HCT116 (cell line): Measurements from ENCODE around the gene HOXB7. TPM values are rescaled to one million over a fixed set of nuclear protein-coding genes. Genes with fewer than 3 reads are reported as not detected.

Experiments used
- CBX3 ChIP-seq: IDR thresholded peaks from 2 replicates; pipeline ENCODE4 v1.6.1; 2012; ENCODE audit warnings: low read depth
- ELF1 ChIP-seq: IDR thresholded peaks from 2 replicates; pipeline ENCODE4 v1.6.1; 2012; ENCODE audit warnings: low read depth, borderline replicate concordance
- EZH2phosphoT487 ChIP-seq: fragments of 200-600 bp; IDR thresholded peaks from 2 replicates; pipeline ENCODE4 v1.6.1; 2018; ENCODE audit warnings: antibody characterized with exemption, borderline replicate concordance
- MAX ChIP-seq: IDR thresholded peaks from 2 replicates; pipeline ENCODE4 v1.6.1; 2012
- RAD21 ChIP-seq: IDR thresholded peaks from 2 replicates; pipeline ENCODE4 v1.6.1; 2012; ENCODE audit warnings: low read depth, mild to moderate bottlenecking
- SP1 ChIP-seq: IDR thresholded peaks from 2 replicates; pipeline ENCODE4 v1.6.1; 2012; ENCODE audit warnings: low read depth
- ZBTB33 ChIP-seq: IDR thresholded peaks from 2 replicates; pipeline ENCODE4 v1.6.1; 2011; ENCODE audit warnings: mild to moderate bottlenecking, low read length, moderate library complexity; ENCODE audit not compliant: insufficient replicate concordance; ENCODE audit errors: extremely low read depth
- ZNF274 ChIP-seq: fragments of 200-500 bp; sonication (Bioruptor generic); IDR thresholded peaks from 2 replicates; pipeline ENCODE4 v1.6.1; 2014; ENCODE audit warnings: mild to moderate bottlenecking, low read depth, low read length, inconsistent platforms
- total RNA-seq: library from RNA; stranded (reverse); gene quantifications from one replicate; pipeline ENCODE4 v1.2.1, GENCODE V29; 2021; ENCODE audit not compliant: unreplicated experiment
- TF ChIP-seq, protein P1 (sequence below), 3 experiments: fragments of 200-600 bp in 1 of 3; sonication (generic) in 1 of 3; IDR thresholded peaks in 2 of 3; conservative IDR thresholded peaks in 1 of 3; 2 replicates each; pipeline ENCODE4 v1.5.1; 2012 to 2017; ENCODE audit warnings: low read depth in 2 of 3, low read length in 2 of 3, antibody characterized with exemption in 1 of 3, borderline replicate concordance in 1 of 3, control low read depth in 1 of 3, mild to moderate bottlenecking in 1 of 3, mixed read lengths in 1 of 3, mixed run types in 1 of 3, moderate library complexity in 1 of 3; ENCODE audit not compliant: insufficient read depth in 1 of 3
- TF ChIP-seq, protein P2 (sequence below): IDR thresholded peaks from 2 replicates; pipeline ENCODE4 v1.6.1; 2012

The HOXB7 gene
- total RNA-seq, 1 experiment from 2014 or later: 33.6 TPM

GRCh38 chr17:48592577-48592976 is 18.2 kb downstream of the HOXB7 start (continued):
- TF ChIP-seq, protein P1, sequence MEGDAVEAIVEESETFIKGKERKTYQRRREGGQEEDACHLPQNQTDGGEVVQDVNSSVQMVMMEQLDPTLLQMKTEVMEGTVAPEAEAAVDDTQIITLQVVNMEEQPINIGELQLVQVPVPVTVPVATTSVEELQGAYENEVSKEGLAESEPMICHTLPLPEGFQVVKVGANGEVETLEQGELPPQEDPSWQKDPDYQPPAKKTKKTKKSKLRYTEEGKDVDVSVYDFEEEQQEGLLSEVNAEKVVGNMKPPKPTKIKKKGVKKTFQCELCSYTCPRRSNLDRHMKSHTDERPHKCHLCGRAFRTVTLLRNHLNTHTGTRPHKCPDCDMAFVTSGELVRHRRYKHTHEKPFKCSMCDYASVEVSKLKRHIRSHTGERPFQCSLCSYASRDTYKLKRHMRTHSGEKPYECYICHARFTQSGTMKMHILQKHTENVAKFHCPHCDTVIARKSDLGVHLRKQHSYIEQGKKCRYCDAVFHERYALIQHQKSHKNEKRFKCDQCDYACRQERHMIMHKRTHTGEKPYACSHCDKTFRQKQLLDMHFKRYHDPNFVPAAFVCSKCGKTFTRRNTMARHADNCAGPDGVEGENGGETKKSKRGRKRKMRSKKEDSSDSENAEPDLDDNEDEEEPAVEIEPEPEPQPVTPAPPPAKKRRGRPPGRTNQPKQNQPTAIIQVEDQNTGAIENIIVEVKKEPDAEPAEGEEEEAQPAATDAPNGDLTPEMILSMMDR (IDR thresholded peaks at IDR 0.05 in 2 of 3, conservative IDR thresholded peaks at IDR 0.05 in 1 of 3; ENCODE audit: borderline replicate concordance in 1 of 3, insufficient read depth in 1 of 3, low read depth in 2 of 3, low read length in 2 of 3): no peak
- TF ChIP-seq ZNF274 (no peak), SP1 (no peak), MAX (no peak), CBX3 (no peak), RAD21 (no peak), ZBTB33 (no peak), ELF1 (no peak), EZH2phosphoT487 (no peak)
- TF ChIP-seq, protein P2, sequence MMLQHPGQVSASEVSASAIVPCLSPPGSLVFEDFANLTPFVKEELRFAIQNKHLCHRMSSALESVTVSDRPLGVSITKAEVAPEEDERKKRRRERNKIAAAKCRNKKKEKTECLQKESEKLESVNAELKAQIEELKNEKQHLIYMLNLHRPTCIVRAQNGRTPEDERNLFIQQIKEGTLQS: no peak
